ENCODE measurements around the gene RASSF4.

RASSF4 gene

DNA sequence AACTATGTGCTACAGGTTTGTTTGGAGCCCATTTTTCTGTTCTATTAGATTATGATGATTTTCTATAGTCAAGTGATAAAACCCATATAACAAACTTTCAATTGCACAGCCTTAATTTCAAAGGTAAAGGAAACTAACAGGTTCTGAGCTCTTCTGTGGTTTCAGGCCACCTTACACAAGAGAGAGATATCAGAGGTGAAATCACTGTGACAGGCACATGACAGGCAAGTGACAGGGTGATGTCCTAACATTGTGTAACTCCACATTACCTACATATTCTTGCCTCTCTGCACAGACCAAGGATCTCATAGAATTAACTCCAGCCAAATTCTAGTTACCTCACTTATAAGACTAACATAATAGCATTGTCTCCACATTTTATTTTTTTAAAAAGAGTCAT is 76.1 kb downstream of the RASSF4 start:
- H3K4me2 ChIP-seq: no peak overlapping the region
- no peak overlapping the region for H3K9ac ChIP-seq
- no peak for TF ChIP-seq Cebpa-rat (IDR thresholded peaks at IDR 0.05)
- H3K27ac ChIP-seq: no peak overlapping the region
- H3K36me3 ChIP-seq: no peaks in the 10 kb centered on the region
- H3K9me3 ChIP-seq (replicated peaks in 1 of 11): peaks cover 14 to 27% (median 21%) of the 10 kb centered on the region in 11 experiments
- no peaks in the 10 kb centered on the region for H3K27me3 ChIP-seq
- no peak overlapping the region for H3K4me3 ChIP-seq
- H4K20me1 ChIP-seq: no peaks in the 10 kb centered on the region
- H3K4me1 ChIP-seq: no peaks in the 10 kb centered on the region

- Histone ChIP-seq H4K20me1 (no peaks in the 10 kb centered on the region), H3K9me3 (replicated peaks in 1 of 11) (no peaks in the 10 kb centered on the region), H3K4me3 (no peak overlapping the region), H3K27ac (no peak overlapping the region; a peak in 1 of 22 replicates), H3K9ac (no peak overlapping the region), H3K36me3 (no peaks in the 10 kb centered on the region), H3K27me3 (no peaks in the 10 kb centered on the region), H3K4me1 (no peaks in the 10 kb centered on the region), H3K4me2 (no peak overlapping the region)
- TF ChIP-seq Cebpa-rat (IDR thresholded peaks at IDR 0.05): no peak
These were observed 81.4 kb downstream of the RASSF4 start for GRCh38 chr10:45040921-45041542.

- no peak overlapping the region for H3K9ac ChIP-seq
- H3K4me2 ChIP-seq: no peak overlapping the region
- no peaks in the 10 kb centered on the region for H4K20me1 ChIP-seq
- H3K27me3 ChIP-seq: no peaks in the 10 kb centered on the region
- no peak for TF ChIP-seq Cebpa-rat (IDR thresholded peaks at IDR 0.05)
- no peak overlapping the region for H3K27ac ChIP-seq
- no peak overlapping the region for H3K4me3 ChIP-seq
- H3K36me3 ChIP-seq: no peaks in the 10 kb centered on the region
- H3K4me1 ChIP-seq: no peaks in the 10 kb centered on the region
- H3K9me3 ChIP-seq (replicated peaks in 1 of 11): peaks cover 4 to 23% (median 12%) of the 10 kb centered on the region in 11 experiments; a peak in 14 of 22 replicates
These were observed 84.7 kb downstream of the RASSF4 start for GRCh38 chr10:45044290-45044689.

Data from BLaER1 treated with 17β-estradiol and CSF1 and Interleukin-3, amounts not matched to agents 10 nM and 100 nM (cell line).